HepG2 (cell line): ENCODE results near the gene PRUNE1. TPM values are rescaled to one million over a fixed set of nuclear protein-coding genes. Genes with fewer than 3 reads are reported as not detected.

ENCODE experiments used
- ARNTL ChIP-seq: sonication (generic); formaldehyde crosslinking; IDR thresholded peaks from 2 replicates; pipeline ENCODE4 v1.4.0; 2020; ENCODE audit warnings: mild to moderate bottlenecking, missing genetic modification reagents
- CC2D1A ChIP-seq: sonication (generic); formaldehyde crosslinking; IDR thresholded peaks from 2 replicates; pipeline ENCODE4 v1.8.1; 2023; ENCODE audit warnings: mild to moderate bottlenecking, missing genetic modification reagents
- KLF9 ChIP-seq: IDR thresholded peaks from 2 replicates; pipeline ENCODE4 v1.6.1; 2016; ENCODE audit warnings: low read depth
- NFATC3 ChIP-seq: sonication (generic); formaldehyde crosslinking; IDR thresholded peaks from 2 replicates; pipeline ENCODE4 v1.5.1; 2020; ENCODE audit warnings: mild to moderate bottlenecking, missing genetic modification reagents
- NR2F6 ChIP-seq, 2 experiments: IDR thresholded peaks; 2 replicates each; pipeline ENCODE4 v1.6.1; 2016; ENCODE audit warnings: antibody characterized with exemption in 1 of 2, mild to moderate bottlenecking in 1 of 2
- PCBP2 ChIP-seq: fragments of 200-400 bp; formaldehyde crosslinking; optimal IDR thresholded peaks from 2 replicates; pipeline ENCODE3; 2018; ENCODE audit warnings: low read length, low read depth; ENCODE audit not compliant: poor library complexity, severe bottlenecking
- POGZ ChIP-seq: sonication (generic); formaldehyde crosslinking; IDR thresholded peaks from 2 replicates; pipeline ENCODE4 v1.4.0; 2020; ENCODE audit warnings: mild to moderate bottlenecking, missing genetic modification reagents
- THRA ChIP-seq: sonication (generic); formaldehyde crosslinking; IDR thresholded peaks from 2 replicates; pipeline ENCODE4 v1.4.0; 2020; ENCODE audit warnings: missing genetic modification reagents, borderline replicate concordance
- ZBTB20 ChIP-seq: sonication (generic); formaldehyde crosslinking; IDR thresholded peaks from 2 replicates; pipeline ENCODE4 v1.8.1; 2023; ENCODE audit warnings: missing genetic modification reagents, low read depth, mild to moderate bottlenecking, borderline replicate concordance
- ZFP41 ChIP-seq: sonication (generic); formaldehyde crosslinking; IDR thresholded peaks from 2 replicates; pipeline ENCODE4 v1.4.0; 2020; ENCODE audit warnings: mild to moderate bottlenecking, missing genetic modification reagents, borderline replicate concordance
- ZNF558 ChIP-seq: sonication (generic); formaldehyde crosslinking; IDR thresholded peaks from 2 replicates; pipeline ENCODE4 v1.9.0; 2022; ENCODE audit warnings: mild to moderate bottlenecking, missing genetic modification reagents, borderline replicate concordance
- ZNF574 ChIP-seq: sonication (generic); formaldehyde crosslinking; IDR thresholded peaks from 2 replicates; pipeline ENCODE4 v1.4.0; 2020; ENCODE audit warnings: missing genetic modification reagents
- ZNF75D ChIP-seq: sonication (generic); formaldehyde crosslinking; IDR thresholded peaks from 2 replicates; pipeline ENCODE4 v1.8.1; 2023; ENCODE audit warnings: missing genetic modification reagents, mild to moderate bottlenecking, borderline replicate concordance
- polyA plus RNA-seq, 8 experiments: library from polyadenylated mRNA; depleted of rRNA in 3 of 8; stranded (reverse) in 7 of 8; unstranded in 1 of 8; fragments of >200 nt; fragmentation: Illumina TruSeq in 4 of 8; extraction: Trizol in 4 of 8; gene quantifications; 2 replicates each; pipeline versions ENCODE4 v1.2.1 to v1.2.3, GENCODE V29; 2011 to 2016; ENCODE audit warnings: low read depth in 4 of 8, missing spikeins in 1 of 8, mixed read lengths in 1 of 8; ENCODE audit not compliant: insufficient read depth in 1 of 8
- total RNA-seq, 5 experiments: library from RNA; depleted of rRNA; stranded (reverse); fragments of >200 nt; fragmentation: Illumina TruSeq; extraction: Trizol; gene quantifications; 2 replicates each; pipeline ENCODE4 v1.2.3, GENCODE V29; 2016; ENCODE audit warnings: low read depth in 1 of 5
- TF ChIP-seq, protein P1 (sequence below): sonication (generic); formaldehyde crosslinking; IDR thresholded peaks from 2 replicates; pipeline ENCODE4 v1.4.0; 2020; ENCODE audit warnings: missing genetic modification reagents
- TF ChIP-seq, protein P2 (sequence below): sonication (generic); formaldehyde crosslinking; IDR thresholded peaks from 2 replicates; pipeline ENCODE4 v1.5.0; 2020; ENCODE audit warnings: mild to moderate bottlenecking, missing genetic modification reagents
- TF ChIP-seq, protein P3 (sequence below): IDR thresholded peaks from 2 replicates; pipeline ENCODE4 v1.6.1; 2016; ENCODE audit warnings: low read depth, missing genetic modification reagents, missing compliant biosample characterization

The PRUNE1 gene
- total and polyA plus RNA-seq, 2 of the 13 experiments (the other 11 are each of a cell fraction or from before 2014, with no cell fraction given): 19.0 to 31.9 TPM

- TF ChIP-seq ZNF75D (no peak), ZBTB20 (CRISPR knock-in tag) (0 out of 2 replicates have a peak, but pooled peaks have one; percentile 80), ARNTL (CRISPR knock-in tag) (peak; percentile 92), ZFP41 (CRISPR knock-in tag) (no peak), CC2D1A (no peak), NFATC3 (CRISPR knock-in tag) (no peak), PCBP2 (no peak), POGZ (CRISPR knock-in tag) (peak; percentile 80), THRA (peak; percentile 93), NR2F6 (IDR thresholded peaks at IDR 0.05) (peak; percentile 94), NR2F6 (CRISPR knock-in tag; IDR thresholded peaks at IDR 0.05) (peak; percentile 97), KLF9 (CRISPR knock-in tag) (no peak), ZNF574 (peak; percentile 81), ZNF558 (CRISPR knock-in tag) (no peak)
- TF ChIP-seq, protein P1, sequence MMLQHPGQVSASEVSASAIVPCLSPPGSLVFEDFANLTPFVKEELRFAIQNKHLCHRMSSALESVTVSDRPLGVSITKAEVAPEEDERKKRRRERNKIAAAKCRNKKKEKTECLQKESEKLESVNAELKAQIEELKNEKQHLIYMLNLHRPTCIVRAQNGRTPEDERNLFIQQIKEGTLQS (CRISPR knock-in tag): peak; percentile 78; the same call in 1 of the 2 replicates
- TF ChIP-seq, protein P2, sequence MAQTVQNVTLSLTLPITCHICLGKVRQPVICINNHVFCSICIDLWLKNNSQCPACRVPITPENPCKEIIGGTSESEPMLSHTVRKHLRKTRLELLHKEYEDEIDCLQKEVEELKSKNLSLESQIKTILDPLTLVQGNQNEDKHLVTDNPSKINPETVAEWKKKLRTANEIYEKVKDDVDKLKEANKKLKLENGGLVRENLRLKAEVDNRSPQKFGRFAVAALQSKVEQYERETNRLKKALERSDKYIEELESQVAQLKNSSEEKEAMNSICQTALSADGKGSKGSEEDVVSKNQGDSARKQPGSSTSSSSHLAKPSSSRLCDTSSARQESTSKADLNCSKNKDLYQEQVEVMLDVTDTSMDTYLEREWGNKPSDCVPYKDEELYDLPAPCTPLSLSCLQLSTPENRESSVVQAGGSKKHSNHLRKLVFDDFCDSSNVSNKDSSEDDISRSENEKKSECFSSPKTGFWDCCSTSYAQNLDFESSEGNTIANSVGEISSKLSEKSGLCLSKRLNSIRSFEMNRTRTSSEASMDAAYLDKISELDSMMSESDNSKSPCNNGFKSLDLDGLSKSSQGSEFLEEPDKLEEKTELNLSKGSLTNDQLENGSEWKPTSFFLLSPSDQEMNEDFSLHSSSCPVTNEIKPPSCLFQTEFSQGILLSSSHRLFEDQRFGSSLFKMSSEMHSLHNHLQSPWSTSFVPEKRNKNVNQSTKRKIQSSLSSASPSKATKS (CRISPR knock-in tag): 0 out of 2 replicates have a peak, but pooled peaks have one; percentile 24
- TF ChIP-seq, protein P3, sequence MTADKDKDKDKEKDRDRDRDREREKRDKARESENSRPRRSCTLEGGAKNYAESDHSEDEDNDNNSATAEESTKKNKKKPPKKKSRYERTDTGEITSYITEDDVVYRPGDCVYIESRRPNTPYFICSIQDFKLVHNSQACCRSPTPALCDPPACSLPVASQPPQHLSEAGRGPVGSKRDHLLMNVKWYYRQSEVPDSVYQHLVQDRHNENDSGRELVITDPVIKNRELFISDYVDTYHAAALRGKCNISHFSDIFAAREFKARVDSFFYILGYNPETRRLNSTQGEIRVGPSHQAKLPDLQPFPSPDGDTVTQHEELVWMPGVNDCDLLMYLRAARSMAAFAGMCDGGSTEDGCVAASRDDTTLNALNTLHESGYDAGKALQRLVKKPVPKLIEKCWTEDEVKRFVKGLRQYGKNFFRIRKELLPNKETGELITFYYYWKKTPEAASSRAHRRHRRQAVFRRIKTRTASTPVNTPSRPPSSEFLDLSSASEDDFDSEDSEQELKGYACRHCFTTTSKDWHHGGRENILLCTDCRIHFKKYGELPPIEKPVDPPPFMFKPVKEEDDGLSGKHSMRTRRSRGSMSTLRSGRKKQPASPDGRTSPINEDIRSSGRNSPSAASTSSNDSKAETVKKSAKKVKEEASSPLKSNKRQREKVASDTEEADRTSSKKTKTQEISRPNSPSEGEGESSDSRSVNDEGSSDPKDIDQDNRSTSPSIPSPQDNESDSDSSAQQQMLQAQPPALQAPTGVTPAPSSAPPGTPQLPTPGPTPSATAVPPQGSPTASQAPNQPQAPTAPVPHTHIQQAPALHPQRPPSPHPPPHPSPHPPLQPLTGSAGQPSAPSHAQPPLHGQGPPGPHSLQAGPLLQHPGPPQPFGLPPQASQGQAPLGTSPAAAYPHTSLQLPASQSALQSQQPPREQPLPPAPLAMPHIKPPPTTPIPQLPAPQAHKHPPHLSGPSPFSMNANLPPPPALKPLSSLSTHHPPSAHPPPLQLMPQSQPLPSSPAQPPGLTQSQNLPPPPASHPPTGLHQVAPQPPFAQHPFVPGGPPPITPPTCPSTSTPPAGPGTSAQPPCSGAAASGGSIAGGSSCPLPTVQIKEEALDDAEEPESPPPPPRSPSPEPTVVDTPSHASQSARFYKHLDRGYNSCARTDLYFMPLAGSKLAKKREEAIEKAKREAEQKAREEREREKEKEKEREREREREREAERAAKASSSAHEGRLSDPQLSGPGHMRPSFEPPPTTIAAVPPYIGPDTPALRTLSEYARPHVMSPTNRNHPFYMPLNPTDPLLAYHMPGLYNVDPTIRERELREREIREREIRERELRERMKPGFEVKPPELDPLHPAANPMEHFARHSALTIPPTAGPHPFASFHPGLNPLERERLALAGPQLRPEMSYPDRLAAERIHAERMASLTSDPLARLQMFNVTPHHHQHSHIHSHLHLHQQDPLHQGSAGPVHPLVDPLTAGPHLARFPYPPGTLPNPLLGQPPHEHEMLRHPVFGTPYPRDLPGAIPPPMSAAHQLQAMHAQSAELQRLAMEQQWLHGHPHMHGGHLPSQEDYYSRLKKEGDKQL (CRISPR knock-in tag): peak; percentile 56; the same call in 1 of the 2 replicates
Measured at GRCh38 chr1:150970808-150971582, 37.3 kb upstream of the PRUNE1 start (continued).
